Vagina (tissue), 2 donors: Measurements from ENCODE around the gene LRRC19.

Experiments
- CTCF ChIP-seq, 3 experiments: fragments of 450-650 bp in 2 of 3; fragments of 200-600 bp in 1 of 3; sonication (generic) in 1 of 3; IDR thresholded peaks; one replicate each; pipeline ENCODE4 v1.5.1; 2017 to 2019; ENCODE audit warnings: antibody characterized with exemption in 3 of 3, mild to moderate bottlenecking in 2 of 3, moderate library complexity in 2 of 3
- POLR2A ChIP-seq, 2 donors: fragments of 450-650 bp; IDR thresholded peaks; one replicate each; pipeline ENCODE4 v1.6.1; 2017; ENCODE audit warnings: antibody characterized with exemption in 2 of 2, mild to moderate bottlenecking in 2 of 2, moderate library complexity in 2 of 2

DNA sequence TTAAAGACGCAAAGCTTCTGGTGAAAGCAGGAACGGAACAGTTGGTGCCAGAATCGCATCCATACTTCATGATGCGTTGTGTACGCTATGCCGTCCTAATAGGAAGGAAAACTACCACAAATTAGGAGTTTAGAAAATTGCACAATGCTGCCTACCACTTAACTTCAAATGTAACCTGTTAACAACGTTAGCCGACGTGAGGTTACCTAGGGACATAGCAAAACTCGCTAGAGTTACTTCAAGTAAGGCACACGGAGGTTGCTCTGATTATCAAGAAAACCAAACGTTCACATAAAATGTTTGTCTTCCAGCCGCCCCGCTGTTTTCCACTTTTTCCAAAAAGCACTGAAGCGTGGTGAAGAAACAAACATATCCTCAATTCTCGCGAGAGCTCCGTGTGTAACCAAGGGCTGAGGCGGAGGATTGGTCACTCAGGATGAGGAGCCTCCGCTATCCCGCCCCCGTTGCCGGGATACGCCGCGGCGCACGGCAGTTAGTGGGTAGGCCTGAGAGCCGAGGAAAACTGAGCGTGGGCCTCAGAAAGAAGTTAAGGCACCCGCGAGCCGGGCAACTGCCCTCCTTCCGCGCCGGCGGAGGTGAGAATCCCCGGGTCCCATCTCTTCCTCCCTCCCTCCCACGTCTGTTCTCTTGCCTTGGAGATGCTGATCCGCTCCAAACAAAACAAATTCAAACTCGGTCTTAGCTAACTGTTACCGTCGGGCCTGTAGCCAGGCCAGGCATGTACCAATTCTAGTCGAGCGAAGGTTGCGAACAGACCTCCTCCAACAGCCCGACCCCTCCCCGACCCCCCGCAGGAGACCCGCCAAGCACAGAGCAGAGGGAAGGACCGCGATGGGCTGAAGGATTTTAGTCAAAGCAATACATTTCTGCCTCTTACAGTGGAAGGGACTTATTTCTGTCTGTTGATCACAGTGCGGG, 49.3 kb downstream of the LRRC19 start, which contains the start of gene IFT74:
- TF ChIP-seq POLR2A (IDR thresholded peaks at IDR 0.05) = no peak
- no peak for TF ChIP-seq CTCF (IDR thresholded peaks at IDR 0.05)
